ENCODE data around the gene NUDT8.

DNA sequence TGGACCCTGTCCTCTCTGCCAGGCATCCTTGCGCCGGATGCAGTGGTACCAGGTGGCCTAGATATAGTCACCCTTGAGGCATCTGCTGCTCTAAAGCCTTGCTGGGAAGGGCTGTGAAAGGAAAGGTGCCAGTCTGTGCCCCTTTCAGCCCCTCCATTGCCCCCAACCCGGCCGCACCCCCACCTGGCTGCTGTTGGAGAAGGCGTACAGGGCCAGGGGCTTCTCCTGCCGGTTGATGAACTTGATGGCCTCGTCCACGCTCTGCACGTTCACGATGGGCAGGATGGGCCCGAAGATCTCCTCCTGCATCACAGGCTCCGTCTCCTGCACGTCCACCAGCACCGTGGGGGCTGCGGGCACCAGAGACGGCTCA, 34.5 kb upstream of the NUDT8 start:
- no peak for TF ChIP-seq YY1 (IDR thresholded peaks at IDR 0.05; ENCODE audit: insufficient read depth, insufficient read length)
- no peak for TF ChIP-seq ZNF274 (IDR thresholded peaks at IDR 0.05; ENCODE audit: low read depth, low read length)
- TF ChIP-seq SUZ12 (IDR thresholded peaks at IDR 0.05; ENCODE audit: extremely low read depth, insufficient read depth, insufficient read length): no peak

All from NT2/D1 (cell line).